ENCODE results near the gene NUP214.
"Not testable (repeated sequence)": the region's sequence is repeated elsewhere in the genome, so short reads cannot be mapped to it uniquely, and the experiment has no call there.

Gene NUP214

DNA sequence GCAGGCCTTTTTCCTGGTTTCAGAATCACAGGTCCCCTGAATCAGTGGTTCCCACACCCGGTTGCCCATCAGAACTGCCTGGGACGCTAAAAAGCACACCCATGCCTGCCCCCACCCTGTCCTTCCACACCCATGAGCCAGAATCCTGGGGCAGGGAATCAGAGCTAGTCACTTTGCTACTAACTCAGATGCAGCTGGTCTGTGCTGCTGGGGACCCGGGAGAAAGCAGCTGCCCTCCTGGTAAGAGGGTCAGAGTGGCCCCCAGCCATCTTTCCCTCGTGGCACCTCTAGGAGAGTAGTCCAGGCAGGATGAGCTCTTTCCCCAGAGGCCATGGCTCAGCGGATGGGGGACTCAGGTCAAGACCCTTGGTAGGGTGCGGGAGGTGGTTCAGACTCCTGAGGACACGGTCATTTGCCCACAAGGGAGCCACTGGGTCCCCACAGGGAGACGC, 11.3 kb upstream of the NUP214 start:
- H3K9ac ChIP-seq: no peak overlapping the region
- TF ChIP-seq, protein P1, sequence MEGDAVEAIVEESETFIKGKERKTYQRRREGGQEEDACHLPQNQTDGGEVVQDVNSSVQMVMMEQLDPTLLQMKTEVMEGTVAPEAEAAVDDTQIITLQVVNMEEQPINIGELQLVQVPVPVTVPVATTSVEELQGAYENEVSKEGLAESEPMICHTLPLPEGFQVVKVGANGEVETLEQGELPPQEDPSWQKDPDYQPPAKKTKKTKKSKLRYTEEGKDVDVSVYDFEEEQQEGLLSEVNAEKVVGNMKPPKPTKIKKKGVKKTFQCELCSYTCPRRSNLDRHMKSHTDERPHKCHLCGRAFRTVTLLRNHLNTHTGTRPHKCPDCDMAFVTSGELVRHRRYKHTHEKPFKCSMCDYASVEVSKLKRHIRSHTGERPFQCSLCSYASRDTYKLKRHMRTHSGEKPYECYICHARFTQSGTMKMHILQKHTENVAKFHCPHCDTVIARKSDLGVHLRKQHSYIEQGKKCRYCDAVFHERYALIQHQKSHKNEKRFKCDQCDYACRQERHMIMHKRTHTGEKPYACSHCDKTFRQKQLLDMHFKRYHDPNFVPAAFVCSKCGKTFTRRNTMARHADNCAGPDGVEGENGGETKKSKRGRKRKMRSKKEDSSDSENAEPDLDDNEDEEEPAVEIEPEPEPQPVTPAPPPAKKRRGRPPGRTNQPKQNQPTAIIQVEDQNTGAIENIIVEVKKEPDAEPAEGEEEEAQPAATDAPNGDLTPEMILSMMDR (IDR thresholded peaks at IDR 0.05): no peak
- H3K27me3 ChIP-seq (ENCODE audit: control insufficient read depth, insufficient read depth, low read length): no peaks in the 10 kb centered on the region
- H3K4me2 ChIP-seq (ENCODE audit: low read length): no peak overlapping the region
- no peak overlapping the region for H3K27ac ChIP-seq
- H2AFZ ChIP-seq: no peak overlapping the region
- no peaks in the 10 kb centered on the region for H3K36me3 ChIP-seq (ENCODE audit: control insufficient read depth, insufficient read depth, low read length)
- no peaks in the 10 kb centered on the region for H3K79me2 ChIP-seq
- no peaks in the 10 kb centered on the region for H3K9me3 ChIP-seq (ENCODE audit: control insufficient read depth, low read length)
- H3K4me1 ChIP-seq: no peaks in the 10 kb centered on the region
- no peak overlapping the region for H3K4me3 ChIP-seq (ENCODE audit: low read depth, low read length)

DNA sequence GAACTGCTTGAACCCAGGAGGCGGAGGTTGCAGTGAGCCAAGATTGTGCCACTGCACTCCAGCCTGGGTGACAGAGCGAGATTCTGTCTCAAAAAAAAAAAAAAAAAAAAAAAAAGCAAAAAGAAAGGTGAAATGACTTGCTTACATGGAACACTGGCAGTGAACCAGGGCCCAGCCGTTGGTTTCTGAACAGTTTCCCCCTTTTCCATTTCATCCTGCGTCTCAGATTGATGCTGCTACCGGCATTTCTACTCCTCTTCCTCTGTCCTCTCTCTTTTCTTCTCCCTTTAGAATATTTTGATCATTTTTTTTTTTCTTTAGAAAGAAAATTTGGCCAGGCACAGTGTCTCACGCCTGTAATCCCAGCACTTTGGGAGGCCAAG, 10.0 kb upstream of the NUP214 start:
- H3K4me3 ChIP-seq (ENCODE audit: low read depth, low read length); H3K9me3 ChIP-seq (ENCODE audit: control insufficient read depth, low read length); H2AFZ ChIP-seq; H3K36me3 ChIP-seq (ENCODE audit: control insufficient read depth, insufficient read depth, low read length); H3K27me3 ChIP-seq (ENCODE audit: control insufficient read depth, insufficient read depth, low read length); H3K9ac ChIP-seq; H3K79me2 ChIP-seq; H3K4me2 ChIP-seq (ENCODE audit: low read length); H3K4me1 ChIP-seq; H3K27ac ChIP-seq: not testable (repeated sequence)

DNA sequence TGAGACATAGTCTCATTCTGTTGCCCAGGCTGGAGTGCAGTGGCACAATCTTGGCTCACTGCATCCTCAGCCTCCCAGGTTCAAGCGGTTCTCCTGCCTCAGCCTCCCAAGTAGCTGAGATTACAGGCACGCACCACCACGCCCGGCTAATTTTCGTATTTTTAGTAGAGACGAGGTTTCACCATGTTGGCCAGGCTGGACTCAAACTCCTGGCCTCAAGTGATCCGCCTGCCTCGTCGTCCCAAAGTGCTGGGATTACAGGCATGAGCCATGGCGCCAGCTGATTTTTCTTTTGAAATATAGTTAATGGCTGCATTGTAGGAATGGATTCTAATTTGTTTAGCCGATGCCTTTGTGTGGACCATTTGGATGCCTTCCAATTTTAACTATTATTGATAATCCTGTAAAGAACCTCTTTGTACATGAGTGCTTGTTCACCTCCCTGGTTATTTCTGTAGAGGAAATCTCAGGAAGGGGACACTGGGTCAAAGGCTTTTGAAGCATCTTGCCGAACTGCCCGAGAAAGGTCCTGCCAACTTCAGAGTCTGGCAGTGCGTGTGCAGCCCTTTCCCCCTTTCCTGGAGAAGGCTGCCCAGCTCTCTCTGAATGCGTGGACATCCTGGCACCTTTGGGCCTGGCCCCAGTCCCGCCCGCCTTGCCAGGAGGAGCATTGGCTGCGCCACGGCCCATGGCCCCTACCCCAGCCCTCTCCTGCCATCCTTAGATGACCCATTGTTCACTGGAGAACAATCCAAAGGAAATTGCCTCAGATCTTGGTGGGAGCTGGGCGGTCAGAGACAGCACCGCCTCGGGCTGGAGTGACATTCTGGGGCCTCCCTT, 8.9 kb upstream of the NUP214 start:
- no peaks in the 10 kb centered on the region for H3K79me2 ChIP-seq
- no peak overlapping the region for H3K4me3 ChIP-seq (ENCODE audit: low read depth, low read length)
- H3K27ac ChIP-seq: no peak overlapping the region
- no peak overlapping the region for H2AFZ ChIP-seq
- TF ChIP-seq, protein P1 (IDR thresholded peaks at IDR 0.05): no peak
- no peak overlapping the region for H3K9ac ChIP-seq
- H3K9me3 ChIP-seq (ENCODE audit: control insufficient read depth, low read length): no peaks in the 10 kb centered on the region
- no peaks in the 10 kb centered on the region for H3K27me3 ChIP-seq (ENCODE audit: control insufficient read depth, insufficient read depth, low read length)
- no peaks in the 10 kb centered on the region for H3K36me3 ChIP-seq (ENCODE audit: control insufficient read depth, insufficient read depth, low read length)
- H3K4me1 ChIP-seq: no peaks in the 10 kb centered on the region
- no peak overlapping the region for H3K4me2 ChIP-seq (ENCODE audit: low read length)

DNA sequence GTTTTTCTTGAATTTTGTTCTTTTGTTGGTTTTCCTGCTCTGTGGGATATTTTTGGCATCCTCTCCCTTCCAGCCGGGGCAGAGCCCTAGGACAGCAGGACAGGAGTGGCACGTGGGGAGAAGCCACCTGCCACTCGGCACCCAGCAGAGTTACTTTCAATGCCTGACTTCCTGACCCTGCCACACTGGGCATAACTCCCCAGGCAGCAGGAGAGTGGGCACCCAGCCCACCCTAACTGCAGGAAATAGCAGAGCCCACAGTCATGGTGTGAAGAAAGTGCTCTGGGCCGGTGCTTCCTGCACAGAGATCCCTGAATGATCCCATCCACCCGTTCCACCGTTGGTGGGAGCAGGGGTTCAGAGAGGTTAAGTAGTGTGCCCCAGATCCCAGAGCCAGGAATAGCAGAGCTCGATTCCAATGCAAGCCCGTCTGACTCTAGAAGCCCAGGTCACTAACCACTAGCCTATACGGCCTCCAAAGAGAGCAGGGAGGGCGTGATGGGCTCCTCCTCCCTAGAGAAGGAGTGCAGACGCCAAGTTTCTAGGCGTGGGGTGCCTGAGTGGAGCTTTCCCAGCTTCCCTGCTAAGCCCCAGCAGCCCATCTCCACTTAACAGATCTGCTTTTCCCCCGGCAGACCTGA, 8.1 kb upstream of the NUP214 start:
- Histone ChIP-seq H3K4me1 (no peaks in the 10 kb centered on the region), H3K27ac (no peak overlapping the region), H3K9me3 (ENCODE audit: control insufficient read depth, low read length) (no peaks in the 10 kb centered on the region), H3K4me2 (ENCODE audit: low read length) (no peak overlapping the region), H3K9ac (no peak overlapping the region), H2AFZ (no peak overlapping the region), H3K79me2 (no peaks in the 10 kb centered on the region), H3K36me3 (ENCODE audit: control insufficient read depth, insufficient read depth, low read length) (no peaks in the 10 kb centered on the region), H3K4me3 (ENCODE audit: low read depth, low read length) (no peak overlapping the region), H3K27me3 (ENCODE audit: control insufficient read depth, insufficient read depth, low read length) (no peaks in the 10 kb centered on the region)
- TF ChIP-seq, protein P1 (IDR thresholded peaks at IDR 0.05): no peak

DNA sequence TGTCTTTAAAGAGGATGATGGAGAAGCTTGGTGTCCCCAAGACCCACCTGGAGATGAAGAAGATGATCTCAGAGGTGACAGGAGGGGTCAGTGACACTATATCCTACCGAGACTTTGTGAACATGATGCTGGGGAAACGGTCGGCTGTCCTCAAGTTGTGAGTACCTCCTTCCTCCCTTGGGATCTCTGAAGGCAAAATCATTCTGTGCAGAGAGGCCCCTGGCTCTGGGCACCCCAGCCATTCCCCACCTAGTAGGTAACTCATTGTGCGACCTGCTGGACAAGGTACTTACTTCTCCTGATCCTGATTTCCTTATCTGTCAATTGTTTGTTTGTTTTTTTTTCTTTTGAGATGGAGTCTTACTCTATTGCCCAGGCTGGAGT, 7.6 kb upstream of the NUP214 start:
- H3K4me1 ChIP-seq: no peaks in the 10 kb centered on the region
- no peaks in the 10 kb centered on the region for H3K79me2 ChIP-seq
- H3K9me3 ChIP-seq (ENCODE audit: control insufficient read depth, low read length): no peaks in the 10 kb centered on the region
- H3K9ac ChIP-seq: no peak overlapping the region
- no peak overlapping the region for H3K4me3 ChIP-seq (ENCODE audit: low read depth, low read length)
- H2AFZ ChIP-seq: no peak overlapping the region
- TF ChIP-seq, protein P1 (IDR thresholded peaks at IDR 0.05): no peak
- H3K27me3 ChIP-seq (ENCODE audit: control insufficient read depth, insufficient read depth, low read length): no peaks in the 10 kb centered on the region
- no peak overlapping the region for H3K4me2 ChIP-seq (ENCODE audit: low read length)
- no peaks in the 10 kb centered on the region for H3K36me3 ChIP-seq (ENCODE audit: control insufficient read depth, insufficient read depth, low read length)
- H3K27ac ChIP-seq: no peak overlapping the region

Data from parathyroid adenoma (tissue), 2 donors.